Activated B cell treated with CpG ODN at 0.5 μM for 24 hours (primary cell): ENCODE measurements around the gene ALG9. TPM values are rescaled to one million over a fixed set of nuclear protein-coding genes. Genes with fewer than 3 reads are reported as not detected.

Source experiments
- ATAC-seq: fragments of 200-7000 bp; cut with Tn5 transposase; one replicate; pipeline ENCODE4 v1.10.0; 2021; ENCODE audit warnings: low read depth, mild to moderate bottlenecking, moderate library complexity
- CTCF ChIA-PET: fragments of 350-600 bp; sonication (Branson Sonifier 250); formaldehyde crosslinking; loops from one replicate; lab custom pipeline; 2021; ENCODE audit warnings: antibody characterized with exemption; lab: Charles Lee
- POLR2A ChIA-PET: fragments of 350-600 bp; sonication (Branson Sonifier 250); formaldehyde crosslinking; loops from one replicate; lab custom pipeline; 2021; ENCODE audit warnings: antibody characterized with exemption; lab: Charles Lee
- DNase-seq: peaks from one replicate; pipeline ENCODE4 v3.0.0; 2022
- H3K27ac Mint-ChIP-seq: one replicate; pipeline ENCODE4 v1.8.0; 2020; ENCODE audit warnings: mixed read lengths
- H3K27me3 Mint-ChIP-seq: one replicate; pipeline ENCODE4 v1.8.0; 2021; ENCODE audit warnings: mixed read lengths
- H3K36me3 Mint-ChIP-seq: one replicate; pipeline ENCODE4 v1.8.0; 2021; ENCODE audit warnings: low read depth, mixed read lengths
- H3K4me1 Mint-ChIP-seq: one replicate; pipeline ENCODE4 v1.8.0; 2021; ENCODE audit warnings: mixed read lengths
- H3K4me3 Mint-ChIP-seq: one replicate; pipeline ENCODE4 v1.8.0; 2020; ENCODE audit warnings: mild to moderate bottlenecking, mixed read lengths
- H3K9me3 Mint-ChIP-seq: one replicate; pipeline ENCODE4 v1.8.0; 2020; ENCODE audit warnings: mixed read lengths
- CTCF ChIP-seq: fragments of 200-600 bp; IDR thresholded peaks from one replicate; pipeline ENCODE4 v1.8.0; 2022; ENCODE audit warnings: antibody characterized with exemption, mild to moderate bottlenecking
- intact Hi-C: fragments of 100-400 bp; cut with micrococcal nuclease; formaldehyde crosslinking; loops from one replicate; pipeline ENCODE4 v1.15.1; 2024
- total RNA-seq: library from RNA; stranded (reverse); gene quantifications from 2 replicates; pipeline ENCODE4 v1.2.3, GENCODE V29; 2022

Gene ALG9
- total RNA-seq, 1 donor from 2014 or later, result 20.1 TPM

GRCh38 chr11:111736621-111737443 is 134.5 kb downstream of the ALG9 start:
- CTCF ChIA-PET, result no interaction called here
- H3K27ac Mint-ChIP-seq, result no peak overlapping the region
- H3K36me3 Mint-ChIP-seq, result peaks cover 35% of the 10 kb centered on the region
- no peak for DNase-seq
- H3K9me3 Mint-ChIP-seq, result no peaks in the 10 kb centered on the region
- ATAC-seq, result no peak
- TF ChIP-seq CTCF, result no peak
- intact Hi-C loops, result no loop called here
- POLR2A ChIA-PET, result no interaction called here
- H3K4me3 Mint-ChIP-seq, result no peak overlapping the region
- no peaks in the 10 kb centered on the region for H3K27me3 Mint-ChIP-seq
- no peaks in the 10 kb centered on the region for H3K4me1 Mint-ChIP-seq

Other genes with a start within 250 kb of the ALG9 start
- gene PPP2R1B, start 105.2 kb downstream of the ALG9 start, total RNA-seq, result 36.2 and 37.9 TPM in 2 replicates
- 7.4 and 7.8 TPM in 2 replicates for gene FDXACB1, start 7.6 kb upstream of the ALG9 start, total RNA-seq
- 11.6 and 13.7 TPM in 2 replicates for gene CFAP68, start 8.0 kb upstream of the ALG9 start, total RNA-seq
- gene CRYAB, start 40.2 kb upstream of the ALG9 start, total RNA-seq, result not detected in 2 replicates
- not detected in 2 replicates for gene HSPB2, start 41.2 kb upstream of the ALG9 start, total RNA-seq
- not detected in 2 replicates for gene C11orf52, start 47.3 kb upstream of the ALG9 start, total RNA-seq
- 0.20 and 1.0 TPM in 2 replicates for gene DIXDC1, start 65.8 kb upstream of the ALG9 start, total RNA-seq
- 27.5 and 31.5 TPM in 2 replicates for gene DLAT, start 153.8 kb upstream of the ALG9 start, total RNA-seq
- gene PIH1D2, start 202.4 kb upstream of the ALG9 start, total RNA-seq, result 0.22 and 0.44 TPM in 2 replicates
- 24.0 and 26.3 TPM in 2 replicates for gene NKAPD1, start 202.7 kb upstream of the ALG9 start, total RNA-seq
- gene TIMM8B, start 215.2 kb upstream of the ALG9 start, total RNA-seq, result 37.0 and 39.6 TPM in 2 replicates
- gene SDHD, start 215.3 kb upstream of the ALG9 start, total RNA-seq, result 79.9 and 82.1 TPM in 2 replicates